HG02970 (cell line): ENCODE data around the gene FKBP8.

Experiments used
- ATAC-seq: cut with Tn5 transposase; IDR thresholded peaks from one replicate; pipeline ENCODE4 v1.9.1; 2021; ENCODE audit warnings: mild to moderate bottlenecking, moderate library complexity, moderate number of reproducible peaks; ENCODE audit not compliant: unreplicated experiment, low FRiP score

FKBP8 gene

GRCh38 chr19:18488838-18489626, 54.3 kb downstream of the FKBP8 start:
- no peak for ATAC-seq

- no peak for ATAC-seq
Observed at GRCh38 chr19:18488403-18488723, 55.0 kb downstream of the FKBP8 start.

DNA sequence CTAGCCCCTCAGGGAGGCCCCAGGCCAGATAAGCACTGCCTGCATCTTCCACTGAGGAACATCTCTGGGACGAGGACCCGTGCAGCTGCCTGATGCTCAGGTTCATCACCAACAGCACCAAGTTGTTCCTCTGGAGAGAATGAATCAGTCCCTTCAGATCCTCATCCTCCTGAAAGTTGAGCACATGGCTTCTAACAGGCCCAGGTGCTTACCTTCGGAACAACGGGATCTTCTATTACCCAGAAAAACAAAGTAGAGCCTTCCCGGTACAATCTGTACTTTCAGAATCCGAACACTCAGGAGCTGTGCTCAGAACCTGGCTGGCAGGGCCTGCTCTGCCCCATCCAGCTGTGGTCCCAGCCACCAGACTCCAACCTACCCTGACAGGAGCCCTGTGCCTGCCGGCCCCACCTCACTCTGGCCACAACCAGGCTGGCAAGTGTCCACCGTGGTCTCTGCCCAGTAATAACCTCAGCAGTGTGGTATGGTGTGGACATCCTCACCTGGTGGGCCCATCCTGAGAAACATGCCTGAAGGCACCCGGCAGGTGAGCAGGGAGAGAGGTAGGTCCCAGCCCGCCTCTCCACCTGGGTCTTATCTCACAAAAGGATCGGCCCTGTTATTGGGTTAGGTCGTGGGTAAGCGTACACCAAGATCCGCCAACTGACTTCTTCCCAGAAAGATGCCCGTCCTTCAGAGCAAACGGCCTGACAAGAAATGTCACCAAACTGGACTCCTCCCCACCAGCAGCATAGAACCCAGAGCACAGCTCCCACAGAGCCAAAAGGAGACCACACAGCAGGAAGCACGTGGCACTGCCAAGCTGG, 55.6 kb downstream of the FKBP8 start:
- ATAC-seq = no peak

DNA sequence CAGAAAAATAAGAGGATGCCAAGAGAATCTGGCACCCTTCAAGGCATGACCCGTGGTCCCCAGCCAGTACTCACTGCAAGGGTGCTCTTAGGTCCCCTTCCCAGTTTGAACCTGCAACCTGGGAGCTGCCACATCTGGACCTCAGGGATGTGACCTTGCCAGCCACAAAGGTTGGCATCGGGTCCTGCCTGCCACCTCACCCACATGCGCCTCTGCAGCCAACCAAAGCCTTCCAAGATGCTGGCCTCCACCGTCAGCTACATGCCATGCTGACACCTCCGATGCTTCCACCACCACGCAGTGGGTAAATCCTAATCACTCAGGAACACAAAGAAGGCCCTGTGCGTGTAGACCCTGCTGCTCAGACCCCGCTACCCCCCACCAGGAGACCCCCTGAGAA, 56.6 kb downstream of the FKBP8 start:
- no peak for ATAC-seq

DNA sequence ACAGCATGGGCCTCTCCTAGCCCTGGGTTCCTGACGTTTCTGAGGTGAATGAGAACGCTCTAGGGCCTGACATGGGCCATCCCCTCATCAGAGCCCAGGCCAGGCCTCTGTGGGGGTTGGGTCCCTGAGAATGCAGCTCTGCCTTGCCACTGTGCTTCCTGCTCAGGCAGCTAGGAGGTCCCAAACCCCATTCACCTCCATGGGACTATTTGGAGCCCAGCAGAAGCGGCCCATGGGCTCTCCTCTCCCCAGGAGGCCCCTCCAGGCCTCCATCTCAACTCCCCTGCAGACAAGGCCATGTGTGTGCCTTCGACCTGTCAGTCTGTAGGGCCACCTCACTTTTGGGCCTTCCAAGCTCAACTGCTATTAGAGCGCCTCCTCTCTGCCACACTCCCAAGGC, 58.4 kb downstream of the FKBP8 start:
- ATAC-seq = no peak

GRCh38 chr19:18483119-18483890, 60.1 kb downstream of the FKBP8 start:
- no peak for ATAC-seq
